ENCODE data around the gene CFLAR.

- TF ChIP-seq CTCF (IDR thresholded peaks at IDR 0.05) (no peak), POLR2A (IDR thresholded peaks at IDR 0.05) (no peak)
Measured at GRCh38 chr2:201111096-201111495, 4.9 kb upstream of the CFLAR start.

Data from thyroid gland (tissue), 4 donors.